ENCODE results near the gene ARHGAP28.

DNA sequence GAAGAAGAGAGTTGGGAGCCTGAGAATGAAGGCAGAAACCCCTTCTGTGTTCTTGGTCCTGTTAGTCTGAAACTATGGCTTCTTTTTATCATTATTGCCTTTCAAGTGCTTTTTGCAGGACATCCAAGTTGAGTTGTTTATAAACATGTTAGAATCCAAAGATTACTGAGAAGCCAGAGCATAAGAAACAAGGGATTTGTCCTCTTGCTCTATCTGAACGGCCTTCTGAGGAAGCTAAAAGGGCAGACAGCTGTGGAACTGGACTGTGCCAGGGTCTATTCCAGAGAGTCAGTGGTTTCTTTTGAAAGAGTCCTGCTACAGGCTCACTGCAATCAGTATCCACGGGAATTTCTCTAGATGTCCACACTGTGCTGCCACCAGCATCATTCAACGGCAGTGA lies 86.6 kb downstream of the ARHGAP28 start:
- no peak for TF ChIP-seq CTCF (IDR thresholded peaks at IDR 0.05)
- no peak for TF ChIP-seq REST (IDR thresholded peaks at IDR 0.05; ENCODE audit: insufficient read depth in 1 of 2, low read depth in 2 of 2, low read length in 1 of 2)
- no peak for TF ChIP-seq POLR2AphosphoS5 (IDR thresholded peaks at IDR 0.05; ENCODE audit: low read depth, low read length)
- TF ChIP-seq SIN3A (IDR thresholded peaks at IDR 0.05; ENCODE audit: borderline replicate concordance, insufficient read depth, low read depth, low read length) = no peak
- no peak for TF ChIP-seq TCF7L2 (IDR thresholded peaks at IDR 0.05; ENCODE audit: low read depth, low read length)
